ENCODE measurements around the gene TTLL8.

DNA sequence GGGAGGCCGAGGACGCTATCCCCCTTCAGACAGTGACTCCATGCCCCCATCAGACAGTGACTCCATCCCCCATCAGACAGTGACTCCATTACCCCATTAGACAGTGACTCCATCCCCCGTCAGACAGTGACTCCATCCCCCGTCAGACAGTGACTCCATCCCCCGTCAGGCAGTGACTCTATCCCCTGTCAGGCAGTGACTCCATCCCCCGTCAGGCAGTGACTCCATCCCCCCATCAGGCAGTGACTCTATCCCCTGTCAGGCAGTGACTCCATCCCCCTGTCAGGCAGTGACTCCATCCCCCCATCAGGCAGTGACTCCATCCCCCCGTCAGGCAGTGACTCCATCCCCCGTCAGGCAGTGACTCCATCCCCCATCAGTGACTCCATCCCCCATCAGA lies 9.1 kb upstream of the TTLL8 start:
- TF ChIP-seq, protein P1, sequence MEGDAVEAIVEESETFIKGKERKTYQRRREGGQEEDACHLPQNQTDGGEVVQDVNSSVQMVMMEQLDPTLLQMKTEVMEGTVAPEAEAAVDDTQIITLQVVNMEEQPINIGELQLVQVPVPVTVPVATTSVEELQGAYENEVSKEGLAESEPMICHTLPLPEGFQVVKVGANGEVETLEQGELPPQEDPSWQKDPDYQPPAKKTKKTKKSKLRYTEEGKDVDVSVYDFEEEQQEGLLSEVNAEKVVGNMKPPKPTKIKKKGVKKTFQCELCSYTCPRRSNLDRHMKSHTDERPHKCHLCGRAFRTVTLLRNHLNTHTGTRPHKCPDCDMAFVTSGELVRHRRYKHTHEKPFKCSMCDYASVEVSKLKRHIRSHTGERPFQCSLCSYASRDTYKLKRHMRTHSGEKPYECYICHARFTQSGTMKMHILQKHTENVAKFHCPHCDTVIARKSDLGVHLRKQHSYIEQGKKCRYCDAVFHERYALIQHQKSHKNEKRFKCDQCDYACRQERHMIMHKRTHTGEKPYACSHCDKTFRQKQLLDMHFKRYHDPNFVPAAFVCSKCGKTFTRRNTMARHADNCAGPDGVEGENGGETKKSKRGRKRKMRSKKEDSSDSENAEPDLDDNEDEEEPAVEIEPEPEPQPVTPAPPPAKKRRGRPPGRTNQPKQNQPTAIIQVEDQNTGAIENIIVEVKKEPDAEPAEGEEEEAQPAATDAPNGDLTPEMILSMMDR (IDR thresholded peaks at IDR 0.05) = no peak
- TF ChIP-seq, protein P2, sequence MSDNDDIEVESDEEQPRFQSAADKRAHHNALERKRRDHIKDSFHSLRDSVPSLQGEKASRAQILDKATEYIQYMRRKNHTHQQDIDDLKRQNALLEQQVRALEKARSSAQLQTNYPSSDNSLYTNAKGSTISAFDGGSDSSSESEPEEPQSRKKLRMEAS (IDR thresholded peaks at IDR 0.05; ENCODE audit: low read depth) = no peak
- TF ChIP-seq SMC3 (IDR thresholded peaks at IDR 0.05; ENCODE audit: low read depth, low read length) (no peak), FOXM1 (IDR thresholded peaks at IDR 0.05; ENCODE audit: low read depth) (no peak), TAF1 (IDR thresholded peaks at IDR 0.05; ENCODE audit: borderline replicate concordance, low read depth, low read length) (no peak)
- TF ChIP-seq, protein P3, sequence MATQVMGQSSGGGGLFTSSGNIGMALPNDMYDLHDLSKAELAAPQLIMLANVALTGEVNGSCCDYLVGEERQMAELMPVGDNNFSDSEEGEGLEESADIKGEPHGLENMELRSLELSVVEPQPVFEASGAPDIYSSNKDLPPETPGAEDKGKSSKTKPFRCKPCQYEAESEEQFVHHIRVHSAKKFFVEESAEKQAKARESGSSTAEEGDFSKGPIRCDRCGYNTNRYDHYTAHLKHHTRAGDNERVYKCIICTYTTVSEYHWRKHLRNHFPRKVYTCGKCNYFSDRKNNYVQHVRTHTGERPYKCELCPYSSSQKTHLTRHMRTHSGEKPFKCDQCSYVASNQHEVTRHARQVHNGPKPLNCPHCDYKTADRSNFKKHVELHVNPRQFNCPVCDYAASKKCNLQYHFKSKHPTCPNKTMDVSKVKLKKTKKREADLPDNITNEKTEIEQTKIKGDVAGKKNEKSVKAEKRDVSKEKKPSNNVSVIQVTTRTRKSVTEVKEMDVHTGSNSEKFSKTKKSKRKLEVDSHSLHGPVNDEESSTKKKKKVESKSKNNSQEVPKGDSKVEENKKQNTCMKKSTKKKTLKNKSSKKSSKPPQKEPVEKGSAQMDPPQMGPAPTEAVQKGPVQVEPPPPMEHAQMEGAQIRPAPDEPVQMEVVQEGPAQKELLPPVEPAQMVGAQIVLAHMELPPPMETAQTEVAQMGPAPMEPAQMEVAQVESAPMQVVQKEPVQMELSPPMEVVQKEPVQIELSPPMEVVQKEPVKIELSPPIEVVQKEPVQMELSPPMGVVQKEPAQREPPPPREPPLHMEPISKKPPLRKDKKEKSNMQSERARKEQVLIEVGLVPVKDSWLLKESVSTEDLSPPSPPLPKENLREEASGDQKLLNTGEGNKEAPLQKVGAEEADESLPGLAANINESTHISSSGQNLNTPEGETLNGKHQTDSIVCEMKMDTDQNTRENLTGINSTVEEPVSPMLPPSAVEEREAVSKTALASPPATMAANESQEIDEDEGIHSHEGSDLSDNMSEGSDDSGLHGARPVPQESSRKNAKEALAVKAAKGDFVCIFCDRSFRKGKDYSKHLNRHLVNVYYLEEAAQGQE (IDR thresholded peaks at IDR 0.05; ENCODE audit: low read depth, low read length) = no peak
- TF ChIP-seq, protein P4, sequence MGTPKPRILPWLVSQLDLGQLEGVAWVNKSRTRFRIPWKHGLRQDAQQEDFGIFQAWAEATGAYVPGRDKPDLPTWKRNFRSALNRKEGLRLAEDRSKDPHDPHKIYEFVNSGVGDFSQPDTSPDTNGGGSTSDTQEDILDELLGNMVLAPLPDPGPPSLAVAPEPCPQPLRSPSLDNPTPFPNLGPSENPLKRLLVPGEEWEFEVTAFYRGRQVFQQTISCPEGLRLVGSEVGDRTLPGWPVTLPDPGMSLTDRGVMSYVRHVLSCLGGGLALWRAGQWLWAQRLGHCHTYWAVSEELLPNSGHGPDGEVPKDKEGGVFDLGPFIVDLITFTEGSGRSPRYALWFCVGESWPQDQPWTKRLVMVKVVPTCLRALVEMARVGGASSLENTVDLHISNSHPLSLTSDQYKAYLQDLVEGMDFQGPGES (IDR thresholded peaks at IDR 0.05; ENCODE audit: low read depth, low read length) = no peak
